Measurements from ENCODE around the gene RHBDF2.
"Not testable (repeated sequence)": the region's sequence is repeated elsewhere in the genome, so short reads cannot be mapped to it uniquely, and the experiment has no call there.

Gene RHBDF2

DNA sequence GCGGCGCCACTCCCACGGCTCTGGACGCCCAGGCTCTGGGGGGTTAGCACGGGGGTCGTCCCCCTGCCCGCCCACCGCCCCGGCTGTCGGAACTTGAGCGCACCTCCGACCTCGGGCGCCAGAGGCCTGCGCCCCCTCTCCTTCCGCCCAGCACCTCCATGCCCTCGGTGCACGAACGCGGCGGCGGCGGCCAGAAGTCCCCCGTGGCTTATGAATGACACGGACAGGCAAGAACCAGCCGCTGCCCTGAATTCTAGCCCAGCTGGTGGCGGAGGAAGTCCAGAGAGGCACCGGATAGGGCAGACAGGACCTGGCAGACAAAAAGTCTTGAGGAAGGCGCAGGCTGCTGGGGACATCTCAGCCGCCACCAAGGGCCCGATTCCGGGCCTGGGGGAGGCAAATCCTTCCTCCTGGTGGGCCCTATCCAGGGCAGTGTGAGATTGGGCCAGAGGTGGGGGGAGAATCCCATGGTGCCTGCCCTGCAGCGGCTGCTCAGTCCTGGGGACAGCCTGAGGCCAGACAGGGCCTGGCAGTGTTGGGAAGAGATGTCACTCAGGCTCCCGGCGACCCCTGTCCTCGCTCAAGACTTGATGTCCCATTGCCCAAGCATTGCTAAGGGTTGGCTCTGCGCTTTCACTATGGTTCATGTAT is 37.2 kb upstream of the RHBDF2 start:
- DNase-seq (ENCODE audit: low spot score): no peak

DNA sequence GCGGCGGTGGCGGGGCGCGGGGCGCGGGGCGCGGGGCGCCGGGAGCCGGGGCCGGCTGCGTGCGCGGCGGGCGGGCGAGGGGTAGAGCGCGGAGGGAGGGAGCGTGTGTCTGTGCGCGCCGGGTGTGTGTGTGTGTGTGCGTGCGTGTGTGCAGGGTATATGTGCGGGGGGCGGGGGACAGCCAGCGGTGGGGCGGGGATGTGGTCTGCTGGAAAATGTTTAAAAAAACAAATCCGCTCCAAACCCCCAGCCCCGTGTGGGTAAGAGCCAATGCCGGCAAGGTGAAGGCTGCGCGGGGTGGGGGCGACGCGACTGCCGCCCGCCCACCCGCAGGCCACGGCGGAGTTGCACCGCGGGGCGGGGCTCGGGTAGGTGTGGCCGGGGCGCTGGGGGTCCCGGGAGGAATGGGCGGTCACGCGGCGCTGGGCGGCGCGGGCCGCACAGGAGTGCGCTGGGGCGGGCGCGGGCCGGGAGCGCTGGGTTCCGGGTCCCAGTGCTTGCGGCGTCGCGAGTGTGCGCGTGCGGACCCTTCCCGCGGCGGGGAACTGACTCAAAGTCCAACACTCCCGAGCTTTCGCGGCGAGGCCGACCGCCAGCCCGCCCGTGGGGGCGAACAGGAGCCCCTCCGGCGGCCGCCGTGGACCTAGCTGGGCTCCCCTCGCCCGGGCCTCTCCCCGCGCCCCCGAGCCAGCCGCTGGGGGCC is 36.5 kb upstream of the RHBDF2 start, which contains the start of gene CYGB:
Gene CYGB, minus strand, starts transcription at position 132 of the 703 bp plus-strand sequence. CDS start 167 bp downstream, outside the sequence.
- no peak for DNase-seq (ENCODE audit: low spot score)

DNA sequence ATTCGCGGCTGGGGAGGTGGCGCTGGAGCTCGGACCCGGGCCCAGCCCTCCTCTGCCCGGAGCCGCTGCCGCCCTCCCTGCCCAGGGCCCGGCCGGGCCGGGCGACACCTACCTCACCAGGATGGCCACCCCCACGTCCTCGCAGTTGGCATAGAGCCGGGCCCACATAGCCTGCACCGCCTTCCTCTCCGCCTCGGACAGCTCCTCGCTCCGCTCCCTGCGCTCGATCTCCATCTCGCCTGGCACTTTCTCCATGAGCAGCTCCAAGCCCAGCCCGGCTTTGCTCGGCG is 36.0 kb upstream of the RHBDF2 start:
- DNase-seq (ENCODE audit: low spot score): no peak

DNA sequence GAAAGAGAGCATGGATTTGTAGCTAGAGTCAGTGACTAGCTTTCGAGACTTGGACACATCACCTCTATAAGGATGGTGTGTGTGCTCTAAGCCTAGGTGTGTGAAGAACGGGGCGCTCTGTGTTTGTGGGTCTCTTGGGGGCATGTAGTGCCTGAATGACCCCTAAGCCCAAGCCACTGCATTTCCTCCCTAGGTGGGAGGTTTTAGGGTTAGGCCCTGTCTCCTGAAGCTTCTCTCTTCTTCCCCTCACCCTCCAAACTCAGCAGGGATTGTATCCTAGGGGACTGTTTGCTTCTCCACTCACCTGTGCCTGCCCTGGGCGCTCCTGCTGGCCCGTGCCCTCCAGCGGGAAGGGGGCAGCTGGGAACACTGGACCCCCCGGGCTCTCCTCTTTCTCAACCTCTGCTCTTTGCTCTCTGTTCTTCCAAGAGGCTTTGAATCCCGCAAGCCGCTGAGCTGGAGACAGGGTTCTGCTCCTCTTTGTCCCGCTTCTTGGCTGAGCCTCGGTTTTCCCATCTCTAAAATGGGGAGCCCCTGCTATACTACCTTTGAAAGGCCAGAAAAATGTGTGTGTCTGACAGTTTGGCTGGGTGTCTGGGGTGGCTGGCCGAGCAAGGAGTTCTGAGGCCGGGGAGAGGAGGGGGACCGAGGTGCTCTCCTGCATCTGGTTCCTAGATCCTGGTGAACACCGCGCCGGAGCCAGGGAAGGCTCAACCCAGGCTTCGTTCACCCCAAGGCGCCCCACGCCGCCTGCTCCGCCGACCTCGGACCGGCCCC is 35.5 kb upstream of the RHBDF2 start:
- DNase-seq (ENCODE audit: low spot score): no peak

DNA sequence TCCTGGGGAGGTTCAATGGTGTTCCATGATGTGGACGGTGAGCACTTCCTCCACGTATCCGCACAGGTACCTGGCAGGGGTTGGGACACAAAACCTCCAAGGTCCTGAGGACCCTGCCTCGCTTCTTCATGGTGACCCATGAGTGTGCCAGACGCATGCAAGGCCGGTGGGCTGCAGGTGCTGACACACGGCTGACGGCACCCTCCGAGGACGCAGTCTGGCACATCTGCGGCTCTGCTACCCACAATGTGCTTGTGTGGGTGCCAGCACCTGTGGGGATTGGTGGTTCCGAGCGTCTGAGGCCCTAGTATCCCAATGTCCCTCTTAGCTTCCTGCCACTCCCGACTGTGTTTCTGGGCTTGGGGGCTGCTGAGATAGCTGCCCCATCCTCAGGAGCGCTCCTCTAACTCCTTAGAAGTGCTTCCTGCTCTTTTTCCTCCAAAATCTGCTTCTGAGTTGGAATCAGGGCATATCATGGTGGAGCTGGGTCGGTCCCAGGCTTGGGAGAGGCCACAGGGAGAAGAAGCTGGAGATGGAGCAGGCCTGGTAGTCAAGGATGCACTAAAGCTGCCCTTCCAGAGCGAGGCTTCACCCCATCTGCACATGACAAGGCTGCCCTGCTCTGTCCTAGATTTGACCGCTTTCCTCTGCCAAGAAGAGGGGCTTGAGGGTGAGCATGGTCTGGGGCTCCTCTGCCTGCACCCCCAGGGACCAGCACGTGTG is 34.7 kb upstream of the RHBDF2 start:
- no peak for DNase-seq (ENCODE audit: low spot score)

DNA sequence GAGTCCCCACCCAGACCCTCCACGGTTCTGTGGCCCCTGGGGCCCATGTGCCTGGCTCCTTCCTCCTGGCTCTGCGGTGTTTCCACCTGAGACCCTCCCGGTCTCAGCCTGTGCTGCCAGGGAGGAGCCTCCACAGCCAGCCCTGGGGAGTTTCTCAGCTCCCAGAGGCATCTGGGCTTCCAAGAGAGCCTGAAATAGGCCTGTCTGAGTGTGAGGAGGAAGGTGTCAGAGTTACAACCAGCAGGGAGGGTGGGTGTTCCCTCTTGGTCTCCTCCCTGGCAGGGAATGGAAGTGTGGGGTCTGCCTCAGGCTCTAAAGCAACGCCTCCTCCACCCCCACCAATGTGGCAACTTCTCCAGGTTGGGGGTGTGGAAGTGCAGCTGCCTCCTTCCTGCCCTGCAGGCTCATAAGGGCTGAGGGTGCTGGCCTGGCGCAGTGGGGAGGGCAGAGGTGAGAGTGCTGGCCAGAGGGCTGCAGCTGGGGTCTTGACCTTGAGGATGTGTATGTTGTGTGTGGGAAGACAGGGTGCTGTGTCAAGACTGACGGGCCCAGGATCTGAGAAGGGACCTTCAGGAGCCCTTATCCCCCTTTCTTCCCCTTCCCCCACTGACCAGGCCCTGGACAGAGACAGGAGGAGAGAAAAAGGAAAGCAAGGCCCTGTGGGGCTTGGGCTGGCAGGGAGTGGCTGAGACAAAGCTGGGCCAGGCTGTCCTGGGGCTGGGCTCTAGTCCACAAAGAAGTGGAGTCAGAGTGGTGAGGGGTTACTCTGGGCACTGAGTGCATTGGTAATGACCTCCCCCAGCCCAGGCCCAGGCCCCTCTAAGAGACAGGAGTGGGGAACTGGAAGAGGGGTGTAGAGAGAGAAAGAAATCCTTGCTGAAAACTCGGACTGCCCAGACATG is 33.9 kb upstream of the RHBDF2 start:
- no peak for DNase-seq (ENCODE audit: low spot score)

DNA sequence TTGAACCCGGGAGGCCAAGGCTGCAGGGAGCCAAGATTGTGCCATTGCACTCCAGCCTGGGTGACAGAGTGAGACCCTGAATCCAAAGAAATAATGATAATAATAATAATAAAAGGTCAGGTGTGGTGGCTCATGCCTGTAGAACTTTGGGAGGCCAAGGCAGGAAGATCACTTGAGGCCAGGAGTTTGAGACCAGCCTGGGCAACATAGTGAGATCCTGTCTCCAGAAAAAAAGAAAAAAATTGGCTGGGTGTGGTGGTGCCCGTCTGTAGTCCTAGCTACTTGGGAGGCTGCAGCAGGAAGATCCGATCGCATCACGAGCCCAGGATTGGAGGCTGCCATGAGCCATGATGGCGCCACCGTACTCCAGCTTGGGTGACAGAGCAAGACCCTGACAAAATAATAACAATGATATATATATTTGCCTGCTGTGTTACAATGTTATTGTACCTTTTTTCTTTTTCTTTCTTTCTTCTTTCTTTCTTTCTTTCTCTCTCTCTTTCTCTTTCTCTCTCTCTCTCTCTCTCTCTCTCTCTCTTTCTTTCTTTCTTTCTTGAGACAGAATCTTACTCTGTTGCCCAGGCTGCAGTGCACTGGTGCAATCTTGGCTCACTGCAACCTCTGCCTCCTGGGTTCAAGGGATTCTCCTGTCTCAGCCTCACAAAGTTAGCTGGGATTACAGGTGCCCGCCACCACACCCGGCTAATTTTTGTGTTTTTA is 32.6 kb upstream of the RHBDF2 start:
- DNase-seq (ENCODE audit: low spot score): not testable (repeated sequence)

DNA sequence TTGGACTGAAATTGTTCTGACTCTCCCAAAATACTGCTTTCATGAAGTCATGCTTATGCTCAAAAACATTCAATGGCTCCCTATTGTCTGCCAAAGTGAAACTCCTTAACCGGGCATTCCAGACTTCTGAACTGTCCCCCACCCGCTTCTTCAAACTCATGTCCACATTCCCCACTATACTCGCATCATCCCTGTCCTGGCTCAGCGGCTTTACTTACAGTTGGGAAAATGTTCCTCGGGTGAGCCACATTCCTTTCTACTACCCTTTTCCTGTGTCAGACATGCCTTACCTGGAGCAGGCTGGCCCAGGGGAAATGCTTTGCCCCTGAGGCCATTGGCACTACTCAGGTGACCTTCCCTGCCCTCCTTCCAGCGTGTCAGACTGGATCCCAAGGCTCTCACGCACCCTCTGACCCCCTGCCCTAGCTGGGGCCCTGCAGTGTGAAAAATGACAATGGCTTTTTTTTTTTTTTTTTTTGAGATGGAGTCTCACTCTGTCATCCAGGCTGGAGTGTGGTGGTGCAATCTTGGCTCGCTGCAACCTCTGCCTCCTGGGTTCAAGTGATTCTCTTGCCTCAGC is 30.9 kb upstream of the RHBDF2 start:
- DNase-seq (ENCODE audit: low spot score): no peak

DNA sequence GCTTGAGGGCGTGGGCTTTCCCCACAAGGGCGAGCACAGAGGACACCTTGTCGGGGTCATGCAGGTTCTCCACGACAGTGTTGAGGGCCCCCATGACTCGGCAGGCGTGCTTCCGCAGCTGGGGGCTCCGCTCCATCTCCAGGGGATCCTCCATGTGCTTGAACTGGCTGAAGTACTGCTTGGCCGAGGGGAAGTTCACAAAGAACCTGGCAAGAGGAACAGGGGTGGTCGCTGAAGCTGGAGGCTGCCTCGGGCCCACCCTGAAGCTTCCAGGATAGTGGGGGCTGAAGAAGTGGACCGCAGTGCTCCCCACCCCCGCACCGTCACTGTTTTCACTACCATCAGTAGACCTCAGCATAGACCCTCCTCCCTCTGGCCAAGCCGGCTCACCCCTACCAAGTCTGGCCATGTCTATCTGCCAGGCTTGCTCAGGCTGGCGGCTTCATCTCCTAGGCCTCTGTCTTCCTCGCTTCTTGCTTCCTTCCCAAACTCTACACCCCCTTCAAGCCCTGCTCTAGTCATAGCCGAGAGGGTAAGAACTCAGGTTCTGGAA is 30.3 kb upstream of the RHBDF2 start:
- DNase-seq (ENCODE audit: low spot score): no peak

DNA sequence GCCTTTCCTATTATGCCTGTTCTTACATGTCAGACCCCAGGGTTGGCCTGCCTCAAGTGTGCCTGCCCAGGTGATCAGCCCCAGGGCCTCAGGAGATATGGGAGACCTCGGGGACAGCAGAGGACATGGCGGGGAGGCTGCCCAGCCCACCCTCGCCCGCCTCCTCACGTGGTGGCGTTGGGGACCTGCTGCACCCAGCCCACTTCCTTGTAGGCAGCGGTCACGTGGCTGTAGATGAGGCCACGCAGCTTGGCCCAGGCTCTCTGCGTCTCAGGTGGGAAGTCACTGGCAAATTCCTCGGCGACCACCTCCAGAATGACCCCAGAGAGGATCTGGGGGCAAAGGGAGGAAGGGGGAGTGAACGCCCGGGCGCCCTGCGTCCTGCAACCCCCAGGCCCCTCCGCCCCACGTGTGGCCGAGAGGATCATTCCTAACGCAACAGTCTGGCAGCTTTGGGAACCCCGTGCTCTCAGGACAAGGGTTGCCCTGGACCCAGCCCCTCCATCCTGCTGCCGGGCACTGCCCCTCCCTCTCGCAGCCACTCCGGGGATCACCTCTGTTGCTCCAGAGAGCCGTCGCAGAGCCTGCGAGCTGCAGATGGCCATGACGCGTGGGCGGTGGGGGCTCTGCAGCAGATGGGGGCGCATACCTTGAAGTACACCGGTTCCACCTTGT is 29.7 kb upstream of the RHBDF2 start:
- DNase-seq (ENCODE audit: low spot score): no peak

DNA sequence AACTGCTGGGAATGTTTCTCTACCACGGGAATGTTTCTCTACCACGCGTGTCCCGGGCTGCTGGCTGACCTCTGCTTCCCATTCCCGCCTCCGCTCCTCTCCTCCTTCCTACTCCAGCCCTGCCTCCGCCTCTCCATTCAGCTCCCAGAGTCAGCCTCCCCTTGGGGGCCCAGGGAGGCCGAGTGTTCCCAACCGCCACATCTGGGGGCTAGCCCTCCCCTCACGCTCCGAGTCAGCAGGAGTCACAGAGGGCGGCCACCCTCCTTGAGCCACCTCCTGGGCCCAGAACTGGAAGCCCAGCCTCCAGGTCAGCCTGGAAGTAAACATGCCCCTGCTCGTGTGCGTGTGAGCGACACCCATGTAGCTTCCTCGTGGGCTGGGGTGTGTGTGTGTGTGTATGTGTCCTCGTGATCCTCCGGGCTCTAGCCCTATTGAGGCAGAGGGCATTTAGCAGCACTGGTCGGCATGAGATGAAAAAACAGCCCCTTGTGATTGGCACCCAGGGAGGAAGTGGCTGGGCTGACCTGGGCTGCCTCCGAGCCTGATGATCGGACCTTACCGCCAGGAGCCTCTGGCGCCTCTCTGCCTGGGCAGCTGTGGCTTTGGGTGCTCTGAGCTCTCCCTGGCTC is 29.0 kb upstream of the RHBDF2 start:
- no peak for DNase-seq (ENCODE audit: low spot score)

DNA sequence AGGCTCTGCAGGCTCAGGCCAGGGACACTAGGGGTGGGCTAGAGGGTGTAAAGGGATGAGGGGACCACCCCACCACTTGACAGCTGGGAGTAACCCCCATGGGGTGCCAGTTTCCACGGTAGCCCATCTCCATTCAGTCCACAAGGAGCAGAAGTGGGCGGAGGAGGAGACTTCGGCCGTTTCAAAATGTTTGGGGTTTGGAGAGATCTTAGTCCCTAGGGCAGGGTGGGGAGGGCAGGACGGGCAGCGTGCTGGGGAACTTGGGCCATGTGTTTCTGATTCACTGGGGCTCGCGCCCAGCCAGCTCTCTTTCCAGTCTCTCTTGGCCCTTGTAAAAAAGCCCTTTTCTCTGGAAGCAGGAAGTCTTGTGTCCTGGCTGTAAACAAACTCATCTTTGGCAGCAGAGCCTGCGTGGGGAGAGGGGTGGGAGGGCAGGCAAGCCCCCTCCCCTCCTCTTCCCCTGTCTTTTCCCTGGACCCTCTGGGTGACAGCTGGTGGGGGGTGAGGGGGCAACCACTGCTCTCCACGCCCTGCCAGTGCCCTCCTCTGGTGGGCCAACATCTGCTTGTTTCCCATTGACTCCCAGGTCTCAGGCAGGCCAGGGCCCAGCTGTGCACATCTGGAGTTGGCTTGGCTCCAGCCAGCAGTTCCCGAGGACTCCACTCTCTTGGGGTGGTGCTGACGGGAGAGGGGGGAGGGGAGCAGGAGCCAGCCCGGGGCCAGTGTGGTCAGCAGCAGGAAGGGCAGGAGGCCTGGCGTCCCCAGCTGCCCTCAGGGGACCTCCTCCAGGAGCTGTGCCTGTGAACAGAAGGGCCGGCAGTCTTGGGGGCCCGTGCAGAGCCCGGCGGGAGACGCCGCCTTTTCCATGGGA is 28.2 kb upstream of the RHBDF2 start:
- no peak for DNase-seq (ENCODE audit: low spot score)

DNA sequence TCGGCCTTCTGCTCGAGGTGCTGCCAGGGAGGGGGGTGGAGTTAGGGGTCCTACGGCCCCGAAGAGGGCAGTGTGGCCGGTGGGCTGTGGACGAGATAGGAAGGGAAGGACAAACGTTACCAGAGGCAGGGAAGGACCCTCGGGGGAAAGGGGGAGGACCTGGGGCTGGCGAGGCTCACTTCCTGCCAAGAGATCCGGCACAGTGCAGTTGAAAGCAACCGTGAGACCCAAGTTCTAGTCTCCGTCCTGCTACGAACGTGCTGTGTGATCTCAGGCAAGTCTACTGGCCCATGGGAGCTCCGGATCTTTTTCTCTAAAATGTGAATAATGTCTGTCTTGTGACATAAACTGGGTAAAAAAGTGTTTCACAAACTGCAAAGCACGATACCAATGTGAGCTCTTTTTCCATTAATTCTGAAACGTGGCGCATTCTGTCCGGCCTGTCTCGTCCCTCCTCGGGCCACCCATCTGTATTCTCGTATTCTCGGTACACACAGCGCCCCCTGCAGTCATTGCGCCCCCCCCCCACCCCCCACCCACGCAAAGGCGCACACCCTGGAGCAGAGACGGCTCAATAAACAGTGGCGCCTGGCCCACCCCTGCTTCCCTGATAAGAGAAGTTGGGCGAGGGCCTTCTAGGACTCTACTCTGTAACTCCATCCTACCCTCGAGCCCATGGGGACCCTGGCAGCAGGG is 27.5 kb upstream of the RHBDF2 start:
- DNase-seq (ENCODE audit: low spot score): no peak

DNA sequence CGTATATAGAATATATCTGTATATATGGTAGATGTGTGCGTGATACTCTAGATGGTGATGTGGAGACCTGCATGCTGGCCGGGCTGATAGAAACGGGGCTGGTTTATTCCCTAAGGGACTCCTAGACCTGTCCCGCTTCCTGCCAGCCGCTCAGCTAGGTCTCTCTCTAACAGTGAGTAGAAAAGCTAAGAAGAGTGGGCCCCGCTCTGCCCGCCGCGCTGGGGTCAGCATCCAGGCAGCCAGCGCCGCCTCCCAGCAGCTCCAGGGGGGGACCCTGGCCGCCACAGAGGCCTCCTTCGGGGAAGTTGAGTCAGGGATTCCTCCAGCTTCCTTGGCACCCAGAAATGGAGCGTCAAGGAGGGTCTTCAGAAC is 26.9 kb upstream of the RHBDF2 start:
- no peak for DNase-seq (ENCODE audit: low spot score)

DNA sequence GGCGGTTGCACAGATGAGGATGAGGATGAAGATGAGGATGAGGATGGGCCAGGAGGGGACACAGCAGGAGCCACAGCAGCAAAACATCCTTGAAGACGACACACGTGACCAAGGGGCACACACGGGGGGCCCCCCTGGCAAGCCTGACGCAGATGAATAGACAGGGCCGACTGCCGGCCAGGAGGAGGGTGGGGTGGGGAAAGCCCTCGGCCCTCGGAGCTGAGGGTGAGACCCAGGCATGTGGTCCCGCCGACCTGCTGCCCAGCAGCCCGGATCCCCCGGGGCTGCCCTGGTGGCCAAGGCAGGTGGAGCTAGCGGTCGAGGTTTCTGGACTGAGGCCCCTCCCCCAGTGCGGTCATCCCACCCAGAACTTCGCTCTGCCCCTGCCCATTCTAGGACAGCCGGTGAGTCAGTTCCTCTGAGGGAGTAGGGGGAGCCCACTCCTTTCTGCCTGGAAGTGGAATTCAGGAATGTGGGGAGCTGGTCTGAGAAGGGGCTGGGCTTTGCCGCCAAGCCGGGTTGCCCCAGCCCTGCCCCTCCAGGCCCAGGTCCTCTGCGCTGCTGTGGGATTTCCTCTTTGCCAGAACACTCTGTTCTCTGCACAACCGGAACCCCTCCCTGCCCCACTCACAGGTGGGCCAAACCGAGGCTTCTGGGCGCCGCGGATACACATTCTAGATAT is 26.3 kb upstream of the RHBDF2 start:
- peak; percentile 39 for DNase-seq (ENCODE audit: low spot score)

DNA sequence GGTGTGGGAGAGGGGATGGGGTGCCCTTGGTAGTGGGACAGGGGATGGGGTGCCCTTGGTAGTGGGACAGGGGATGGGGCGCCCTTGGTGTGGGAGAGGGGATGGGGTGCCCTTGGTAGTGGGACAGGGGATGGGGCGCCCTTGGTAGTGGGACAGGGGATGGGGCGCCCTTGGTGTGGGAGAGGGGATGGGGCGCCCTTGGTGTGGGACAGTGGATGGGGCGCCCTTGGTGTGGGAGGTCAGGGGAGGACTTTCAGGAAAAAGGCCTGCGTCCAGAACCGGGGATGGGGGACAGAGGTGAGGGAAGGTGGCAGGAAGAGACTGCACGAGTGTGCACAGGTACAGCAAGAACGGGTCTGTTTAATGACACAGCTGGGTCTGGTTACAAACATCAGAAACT is 25.8 kb upstream of the RHBDF2 start:
- DNase-seq (ENCODE audit: low spot score): not testable (repeated sequence)

DNA sequence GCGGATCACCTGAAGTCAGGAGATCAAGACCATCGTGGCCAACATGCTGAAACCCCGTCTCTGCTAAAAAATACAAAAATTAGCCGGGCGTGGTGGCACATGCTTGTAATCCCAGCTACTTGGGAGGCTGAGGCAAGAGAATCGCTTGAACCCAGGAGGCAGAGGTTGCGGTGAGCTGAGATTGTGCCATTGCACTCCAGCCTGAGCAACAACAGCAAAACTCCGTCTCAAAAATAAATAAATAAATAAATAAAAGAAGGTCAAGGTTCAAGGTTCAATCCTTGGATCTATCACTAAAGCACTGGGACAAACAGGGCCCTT is 24.2 kb upstream of the RHBDF2 start:
- DNase-seq (ENCODE audit: low spot score): not testable (repeated sequence)
